SK-N-SH (cell line): Measurements from ENCODE around the gene CLRN2. TPM values are rescaled to one million over a fixed set of nuclear protein-coding genes. Genes with fewer than 3 reads are reported as not detected.

ENCODE experiments used
- CTCF ChIA-PET: fragments of 300-600, 350-600 bp; formaldehyde crosslinking; extraction: SDS; loops from one replicate; lab custom pipeline; 2021; lab: Yijun Ruan, JAX
- POLR2A ChIA-PET: fragments of 350-600 bp; sonication (Branson Sonifier 250); formaldehyde crosslinking; extraction: SDS; loops from one replicate; lab custom pipeline; 2020; ENCODE audit warnings: antibody characterized with exemption, inconsistent platforms; lab: Yijun Ruan, JAX
- DNase-seq: peaks from one replicate; pipeline ENCODE4 v3.0.0; 2012
- H2AFZ ChIP-seq: fragments of 200-600 bp; sonication (generic); 2 replicates; pipeline ENCODE4 v1.8.1; 2016; ENCODE audit warnings: antibody characterized with exemption, mild to moderate bottlenecking, low read depth
- H3F3A ChIP-seq: fragments of 200-600 bp; sonication (generic); replicated peaks from 2 replicates; pipeline ENCODE3; 2016; ENCODE audit warnings: antibody characterized with exemption, mild to moderate bottlenecking; ENCODE audit not compliant: insufficient read depth
- H3K27ac ChIP-seq, 2 experiments: fragments of 200-500 bp in 1 of 2; fragments of 200-600 bp in 1 of 2; sonication (Bioruptor generic) in 1 of 2; sonication (generic), shearing (Covaris generic) in 1 of 2; 2 replicates each; pipeline versions ENCODE4 v1.5.1 to v1.6.1; 2014 to 2016; ENCODE audit warnings: low read depth in 2 of 2, inconsistent platforms in 1 of 2, low read length in 1 of 2, mild to moderate bottlenecking in 1 of 2, mixed read lengths in 1 of 2
- H3K27me3 ChIP-seq: fragments of 200-600 bp; sonication (generic), shearing (Covaris generic); 2 replicates; pipeline ENCODE4 v1.6.1; 2016; ENCODE audit warnings: mixed run types; ENCODE audit not compliant: insufficient read depth
- H3K36me3 ChIP-seq, 2 experiments: fragments of 200-500 bp in 1 of 2; fragments of 200-600 bp in 1 of 2; sonication (Bioruptor generic) in 1 of 2; sonication (generic) in 1 of 2; replicated peaks in 1 of 2; 2 replicates each; pipeline versions ENCODE3 to v1.5.1; 2014 to 2016; ENCODE audit warnings: low read length in 1 of 2, mild to moderate bottlenecking in 1 of 2; ENCODE audit not compliant: insufficient read depth in 2 of 2, control insufficient read depth in 1 of 2
- H3K4me1 ChIP-seq, 2 experiments: fragments of 200-500 bp in 1 of 2; fragments of 200-600 bp in 1 of 2; sonication (Bioruptor generic) in 1 of 2; sonication (generic), shearing (Covaris generic) in 1 of 2; 2 replicates each; pipeline versions ENCODE4 v1.5.1 to v1.6.1; 2014 to 2016; ENCODE audit warnings: low read depth in 1 of 2, low read length in 1 of 2, mixed run types in 1 of 2; ENCODE audit not compliant: insufficient read depth in 2 of 2, control insufficient read depth in 1 of 2
- H3K4me2 ChIP-seq: fragments of 200-600 bp; sonication (generic), shearing (Covaris generic); 2 replicates; pipeline ENCODE4 v1.6.1; 2017; ENCODE audit warnings: mixed run types
- H3K4me3 ChIP-seq, 2 experiments: fragments of 200-500 bp in 1 of 2; fragments of 200-600 bp in 1 of 2; sonication (Bioruptor generic) in 1 of 2; sonication (generic), shearing (Covaris generic) in 1 of 2; 2 replicates each; pipeline versions ENCODE4 v1.5.1 to v1.8.1; 2014 to 2016; ENCODE audit warnings: low read depth in 2 of 2, inconsistent platforms in 1 of 2, low read length in 1 of 2, mild to moderate bottlenecking in 1 of 2, mixed read lengths in 1 of 2, moderate library complexity in 1 of 2
- H3K79me2 ChIP-seq: fragments of 200-600 bp; sonication (generic); 2 replicates; pipeline ENCODE4 v1.8.1; 2017; ENCODE audit warnings: mild to moderate bottlenecking; ENCODE audit not compliant: insufficient read depth
- H3K9ac ChIP-seq: fragments of 200-600 bp; sonication (generic); 2 replicates; pipeline ENCODE4 v1.6.1; 2017; ENCODE audit warnings: mixed run types
- H3K9me2 ChIP-seq: fragments of 200-600 bp; sonication (generic); 2 replicates; pipeline ENCODE4 v1.6.1; 2017; ENCODE audit warnings: mixed run types
- H3K9me3 ChIP-seq: fragments of 200-600 bp; sonication (generic); 2 replicates; pipeline ENCODE4 v1.6.1; 2017; ENCODE audit warnings: mixed run types, mild to moderate bottlenecking, moderate library complexity
- H4K20me1 ChIP-seq: fragments of 200-600 bp; sonication (generic); 2 replicates; pipeline ENCODE4 v1.6.1; 2017; ENCODE audit warnings: mild to moderate bottlenecking, mixed run types; ENCODE audit not compliant: insufficient read depth
- CHD2 ChIP-seq: fragments of 150-350 bp; IDR thresholded peaks from 2 replicates; pipeline ENCODE4 v1.6.1; 2018; ENCODE audit warnings: low read length; ENCODE audit not compliant: partially characterized antibody
- CTCF ChIP-seq: fragments of 200-600 bp; sonication (generic); IDR thresholded peaks from 2 replicates; pipeline ENCODE4 v1.6.1; 2017; ENCODE audit warnings: antibody characterized with exemption, mild to moderate bottlenecking, moderate library complexity
- ELF1 ChIP-seq: IDR thresholded peaks from 2 replicates; pipeline ENCODE4 v1.4.0; 2012
- EZH2phosphoT487 ChIP-seq: fragments of 200-600 bp; sonication (generic); IDR thresholded peaks from 2 replicates; pipeline ENCODE4 v1.6.1; 2017; ENCODE audit warnings: low read depth, mixed run types, mild to moderate bottlenecking, antibody characterized with exemption, moderate library complexity, borderline replicate concordance
- FOXJ3 ChIP-seq: sonication (generic); formaldehyde crosslinking; IDR thresholded peaks from 2 replicates; pipeline ENCODE4 v1.5.1; 2020; ENCODE audit warnings: mild to moderate bottlenecking, missing genetic modification reagents
- GABPA ChIP-seq: IDR thresholded peaks from 2 replicates; pipeline ENCODE4 v1.4.0; 2012; ENCODE audit warnings: low read depth, mild to moderate bottlenecking
- JUND ChIP-seq: IDR thresholded peaks from 2 replicates; pipeline ENCODE4 v1.4.0; 2012
- MXI1 ChIP-seq: IDR thresholded peaks from 2 replicates; pipeline ENCODE4 v1.6.1; 2012; ENCODE audit warnings: mild to moderate bottlenecking, low read depth, low read length, improper control_type of control experiment
- SIN3A ChIP-seq: IDR thresholded peaks from 2 replicates; pipeline ENCODE4 v1.6.1; 2012; ENCODE audit warnings: low read depth, mild to moderate bottlenecking, low read length, moderate library complexity, borderline replicate concordance
- SMC3 ChIP-seq: IDR thresholded peaks from 2 replicates; pipeline ENCODE4 v1.6.1; 2012; ENCODE audit warnings: low read depth, low read length, improper control_type of control experiment
- TAF1 ChIP-seq: IDR thresholded peaks from 2 replicates; pipeline ENCODE4 v1.6.1; 2012; ENCODE audit warnings: low read depth, mild to moderate bottlenecking, low read length, moderate library complexity, borderline replicate concordance
- TCF12 ChIP-seq: IDR thresholded peaks from 2 replicates; pipeline ENCODE4 v1.4.0; 2012
- USF2 ChIP-seq: fragments of 150-350 bp; IDR thresholded peaks from 2 replicates; pipeline ENCODE4 v1.6.1; 2017; ENCODE audit warnings: antibody characterized with exemption, low read length, low read depth, borderline replicate concordance
- YY1 ChIP-seq: IDR thresholded peaks from 2 replicates; pipeline ENCODE4 v1.4.0; 2012; ENCODE audit warnings: low read depth, mild to moderate bottlenecking
- WGBS: methylation state at CpG from one replicate; pipeline ENCODE4 v1.1.6; 2017; ENCODE audit warnings: low lambda C conversion rate; 5-methylcytosine and 5-hydroxymethylcytosine counted together
- polyA plus RNA-seq, 3 experiments: library from polyadenylated mRNA; depleted of rRNA; stranded (reverse); fragments of >200 nt; gene quantifications; 2 replicates each; pipeline ENCODE4 v1.2.3, GENCODE V29; 2012
- TF ChIP-seq, protein P1 (sequence below): fragments of 150-350 bp; IDR thresholded peaks from 2 replicates; pipeline ENCODE4 v1.6.1; 2016; ENCODE audit warnings: mild to moderate bottlenecking, low read depth, low read length
- TF ChIP-seq, protein P2 (sequence below): IDR thresholded peaks from 2 replicates; pipeline ENCODE4; 2012

The CLRN2 gene
- polyA plus RNA-seq, 1 of the 3 experiments (the other 2 are of a cell fraction) = not detected

DNA sequence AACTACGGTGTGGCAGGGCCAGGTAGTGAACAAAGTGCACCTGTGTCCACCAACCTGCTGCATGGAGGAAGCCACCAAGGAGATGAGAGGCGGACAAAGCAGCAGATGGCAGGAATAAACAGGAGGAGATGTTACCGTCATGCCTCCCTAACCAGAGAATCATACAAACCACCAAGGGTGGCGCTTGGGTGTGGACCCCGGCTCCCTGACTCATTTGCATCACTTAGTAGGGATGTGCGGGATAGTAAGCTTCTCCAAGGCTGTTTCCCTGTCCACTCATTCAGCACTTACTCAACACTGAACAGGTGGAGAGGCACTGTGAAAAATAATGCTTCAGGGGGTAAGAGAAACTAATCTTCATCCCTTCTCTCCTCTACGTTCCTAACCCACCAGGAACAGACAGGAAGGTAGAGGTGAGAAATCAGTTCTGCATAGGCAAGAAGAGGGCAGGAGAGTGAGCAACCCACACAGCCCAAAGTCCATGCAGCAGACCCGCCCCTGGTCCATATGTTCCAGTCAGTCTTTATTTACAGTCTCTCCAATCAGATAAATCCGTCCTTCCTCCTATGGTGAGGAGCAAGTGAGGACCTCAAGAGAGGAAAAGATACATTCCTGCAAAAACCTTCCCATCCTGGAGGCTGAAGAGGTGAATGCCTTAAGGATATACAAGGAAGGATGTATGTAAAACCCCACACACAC, 37.0 kb upstream of the CLRN2 start:
- TF ChIP-seq ELF1 (no peak), MXI1 (no peak)
- TF ChIP-seq, protein P1, sequence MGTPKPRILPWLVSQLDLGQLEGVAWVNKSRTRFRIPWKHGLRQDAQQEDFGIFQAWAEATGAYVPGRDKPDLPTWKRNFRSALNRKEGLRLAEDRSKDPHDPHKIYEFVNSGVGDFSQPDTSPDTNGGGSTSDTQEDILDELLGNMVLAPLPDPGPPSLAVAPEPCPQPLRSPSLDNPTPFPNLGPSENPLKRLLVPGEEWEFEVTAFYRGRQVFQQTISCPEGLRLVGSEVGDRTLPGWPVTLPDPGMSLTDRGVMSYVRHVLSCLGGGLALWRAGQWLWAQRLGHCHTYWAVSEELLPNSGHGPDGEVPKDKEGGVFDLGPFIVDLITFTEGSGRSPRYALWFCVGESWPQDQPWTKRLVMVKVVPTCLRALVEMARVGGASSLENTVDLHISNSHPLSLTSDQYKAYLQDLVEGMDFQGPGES = no peak
- peaks cover 3% of the 10 kb centered on the region for H3F3A ChIP-seq
- H3K4me3 ChIP-seq = no peak overlapping the region
- peaks cover 0 to 18% of the 10 kb centered on the region in 2 experiments; a peak in 2 of 4 replicates for H3K4me1 ChIP-seq
- ChIA-PET CTCF (no interaction called here), POLR2A (no interaction called here)
- H3K9ac ChIP-seq = no peak overlapping the region
- H3K9me2 ChIP-seq = no peaks in the 10 kb centered on the region
- H3K27ac ChIP-seq = no peak overlapping the region
- H3K27me3 ChIP-seq = no peaks in the 10 kb centered on the region
- 80% methylated on average over 9 of the region's 9 CpGs for WGBS
- no peak for DNase-seq
- no peak overlapping the region for H3K4me2 ChIP-seq
- H2AFZ ChIP-seq = no peak overlapping the region
- H4K20me1 ChIP-seq = no peaks in the 10 kb centered on the region
- H3K79me2 ChIP-seq = no peaks in the 10 kb centered on the region
- H3K9me3 ChIP-seq = no peaks in the 10 kb centered on the region
- H3K36me3 ChIP-seq = no peaks in the 10 kb centered on the region

DNA sequence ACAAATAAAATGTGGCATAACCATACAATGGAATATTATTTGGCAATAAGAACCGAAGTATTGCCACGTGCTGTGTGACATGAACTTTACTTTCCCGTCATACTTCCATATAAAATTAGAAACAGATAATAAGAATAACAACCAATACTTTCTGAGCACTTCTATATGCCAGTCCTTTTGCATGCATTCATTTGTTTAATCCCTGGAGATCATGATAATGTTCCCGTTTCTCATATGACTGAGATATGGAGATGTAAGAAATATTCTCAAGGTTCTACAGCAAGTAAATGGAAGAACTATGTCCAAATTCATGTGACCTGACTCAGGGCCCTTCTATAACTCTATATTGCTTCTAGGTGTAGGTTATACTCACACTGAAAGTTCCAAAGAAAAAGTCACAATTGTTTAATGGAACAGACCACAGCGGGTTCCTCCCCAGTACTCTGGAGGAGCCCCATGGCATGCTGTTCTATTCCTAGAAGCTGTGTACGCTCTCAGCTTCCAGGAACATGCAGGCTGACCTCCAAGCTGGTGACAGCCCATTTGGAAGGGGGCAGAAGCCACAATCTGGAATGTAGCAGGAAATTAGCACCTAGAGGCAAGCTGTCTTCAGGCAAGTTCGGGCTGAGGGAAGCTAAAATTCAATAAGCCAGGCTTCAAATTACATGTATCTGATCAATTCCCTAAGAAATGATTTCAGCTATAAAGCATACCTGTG, 34.6 kb upstream of the CLRN2 start:
- Histone ChIP-seq H3K27me3 (no peaks in the 10 kb centered on the region), H3K36me3 (no peaks in the 10 kb centered on the region), H3K79me2 (no peaks in the 10 kb centered on the region), H3K4me1 (peaks cover 0 to 15% of the 10 kb centered on the region in 2 experiments; a peak in 2 of 4 replicates), H4K20me1 (no peaks in the 10 kb centered on the region), H3K9ac (no peak overlapping the region), H3F3A (peaks cover 3% of the 10 kb centered on the region), H2AFZ (no peak overlapping the region), H3K4me3 (no peak overlapping the region), H3K9me2 (no peaks in the 10 kb centered on the region), H3K9me3 (no peaks in the 10 kb centered on the region), H3K27ac (no peak overlapping the region), H3K4me2 (no peak overlapping the region)
- CTCF ChIA-PET = interaction anchor here (0.6 to 1.6 kb wide), 2 partner anchors 9 to 12 kb away, joined by 3 to 6 read pairs; no protein-coding TSS in a partner anchor
- no peak for DNase-seq
- TF ChIP-seq CHD2 (no peak), ELF1 (no peak), SMC3 (no peak), MXI1 (no peak), TAF1 (no peak), SIN3A (no peak), TCF12 (no peak), EZH2phosphoT487 (no peak), JUND (no peak), GABPA (no peak), USF2 (no peak), CTCF (no peak), FOXJ3 (CRISPR knock-in tag) (no peak), YY1 (no peak)
- TF ChIP-seq, protein P2, sequence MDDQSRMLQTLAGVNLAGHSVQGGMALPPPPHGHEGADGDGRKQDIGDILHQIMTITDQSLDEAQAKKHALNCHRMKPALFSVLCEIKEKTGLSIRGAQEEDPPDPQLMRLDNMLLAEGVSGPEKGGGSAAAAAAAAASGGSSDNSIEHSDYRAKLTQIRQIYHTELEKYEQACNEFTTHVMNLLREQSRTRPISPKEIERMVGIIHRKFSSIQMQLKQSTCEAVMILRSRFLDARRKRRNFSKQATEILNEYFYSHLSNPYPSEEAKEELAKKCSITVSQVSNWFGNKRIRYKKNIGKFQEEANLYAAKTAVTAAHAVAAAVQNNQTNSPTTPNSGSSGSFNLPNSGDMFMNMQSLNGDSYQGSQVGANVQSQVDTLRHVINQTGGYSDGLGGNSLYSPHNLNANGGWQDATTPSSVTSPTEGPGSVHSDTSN = no peak
- TF ChIP-seq, protein P1 = no peak
- POLR2A ChIA-PET = no interaction called here
- 74% methylated on average over 6 of the region's 7 CpGs for WGBS
